Glutamatergic neuron (in vitro differentiated cells): ENCODE measurements around the gene PER3. TPM values are rescaled to one million over a fixed set of nuclear protein-coding genes. Genes with fewer than 3 reads are reported as not detected.

Experiments used
- DNase-seq: peaks from one replicate; pipeline ENCODE4 v3.0.0; 2022
- H3K27ac Mint-ChIP-seq: one replicate; pipeline ENCODE4 v1.8.0; 2020; ENCODE audit warnings: mild to moderate bottlenecking, mixed read lengths, inconsistent platforms; ENCODE audit not compliant: unreplicated experiment
- H3K27me3 Mint-ChIP-seq: one replicate; pipeline ENCODE4 v1.8.0; 2020; ENCODE audit warnings: mild to moderate bottlenecking, moderate library complexity, mixed read lengths, inconsistent platforms; ENCODE audit not compliant: unreplicated experiment
- H3K36me3 Mint-ChIP-seq: one replicate; pipeline ENCODE4 v1.8.0; 2020; ENCODE audit warnings: mild to moderate bottlenecking, mixed read lengths, inconsistent platforms; ENCODE audit not compliant: unreplicated experiment
- H3K4me1 Mint-ChIP-seq: one replicate; pipeline ENCODE4 v1.8.0; 2020; ENCODE audit warnings: mild to moderate bottlenecking, low read depth, mixed read lengths, inconsistent platforms; ENCODE audit not compliant: unreplicated experiment
- H3K4me3 Mint-ChIP-seq: one replicate; pipeline ENCODE4 v1.8.0; 2020; ENCODE audit warnings: mild to moderate bottlenecking, mixed read lengths, inconsistent platforms; ENCODE audit not compliant: unreplicated experiment
- H3K9me3 Mint-ChIP-seq: one replicate; pipeline ENCODE4 v1.8.0; 2020; ENCODE audit warnings: mild to moderate bottlenecking, moderate library complexity, mixed read lengths, inconsistent platforms; ENCODE audit not compliant: unreplicated experiment
- CTCF ChIP-seq: fragments of 200-600 bp; sonication (generic); IDR thresholded peaks from one replicate; pipeline ENCODE4 v1.5.0; 2021; ENCODE audit not compliant: partially characterized antibody, unreplicated experiment
- total RNA-seq: library from RNA; stranded (reverse); fragmentation: NEBNext Ultra II Directional; extraction: Animal tissue kit (Norgen Biotek cat#: 25700); gene quantifications from one replicate; pipeline ENCODE4 v1.2.1, GENCODE V29; 2021; ENCODE audit not compliant: unreplicated experiment

The PER3 gene
- total RNA-seq, 1 donor from 2014 or later = 3.6 TPM

- Mint-ChIP-seq H3K4me1 (no peaks in the 10 kb centered on the region), H3K4me3 (no peak overlapping the region), H3K9me3 (peaks cover 2% of the 10 kb centered on the region), H3K27me3 (no peaks in the 10 kb centered on the region), H3K36me3 (peaks cover 6% of the 10 kb centered on the region), H3K27ac (no peak overlapping the region)
- TF ChIP-seq CTCF = peak; percentile 26
- no peak for DNase-seq
Measured at GRCh38 chr1:7879228-7879627, 95.1 kb downstream of the PER3 start.

DNA sequence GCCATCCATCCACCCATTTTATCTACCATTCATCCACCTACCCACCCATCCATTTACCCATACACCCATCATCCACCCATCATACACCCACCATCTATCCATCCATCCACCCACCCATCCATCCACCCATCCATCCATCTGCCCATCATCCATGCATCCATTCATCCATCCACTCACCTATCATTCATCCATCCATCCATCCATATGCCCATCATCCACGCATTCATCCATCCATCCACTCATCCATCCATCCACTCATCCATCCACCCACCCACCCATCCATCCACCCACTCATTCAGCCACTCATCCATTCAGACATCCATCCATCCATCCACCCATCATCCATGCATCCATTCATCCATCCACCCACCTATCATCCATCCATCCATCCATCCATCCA lies 100.7 kb downstream of the PER3 start:
- Mint-ChIP-seq H3K27me3 (peaks cover 2% of the 10 kb centered on the region), H3K4me3 (no peak overlapping the region), H3K36me3 (no peaks in the 10 kb centered on the region)

GRCh38 chr1:7885513-7886404 lies 101.7 kb downstream of the PER3 start:
- no peaks in the 10 kb centered on the region for H3K4me1 Mint-ChIP-seq
- no peak overlapping the region for H3K27ac Mint-ChIP-seq
- no peaks in the 10 kb centered on the region for H3K9me3 Mint-ChIP-seq
- peaks cover 2% of the 10 kb centered on the region for H3K27me3 Mint-ChIP-seq
- no peak overlapping the region for H3K4me3 Mint-ChIP-seq
- no peaks in the 10 kb centered on the region for H3K36me3 Mint-ChIP-seq
- no peak for TF ChIP-seq CTCF
- peak; percentile 30 for DNase-seq

More for the DNA sequence above, 100.7 kb downstream of the PER3 start:
- Mint-ChIP-seq H3K27ac (no peak overlapping the region), H3K4me1 (no peaks in the 10 kb centered on the region), H3K9me3 (no peaks in the 10 kb centered on the region)
- TF ChIP-seq CTCF = no peak
- no peak for DNase-seq

GRCh38 chr1:7886405-7886745 lies 102.3 kb downstream of the PER3 start:
- no peaks in the 10 kb centered on the region for H3K36me3 Mint-ChIP-seq

More at GRCh38 chr1:7886405-7886745, 102.3 kb downstream of the PER3 start:
- H3K27ac Mint-ChIP-seq = no peak overlapping the region
- DNase-seq = no peak
- TF ChIP-seq CTCF = no peak
- H3K4me3 Mint-ChIP-seq = no peak overlapping the region
- no peaks in the 10 kb centered on the region for H3K4me1 Mint-ChIP-seq
- H3K9me3 Mint-ChIP-seq = no peaks in the 10 kb centered on the region
- H3K27me3 Mint-ChIP-seq = peaks cover 2% of the 10 kb centered on the region
